Urothelium cell line (cell line): ENCODE data around the gene NCOA3.
"Not testable (repeated sequence)": the region's sequence is repeated elsewhere in the genome, so short reads cannot be mapped to it uniquely, and the experiment has no call there.

Experiments
- DNase-seq: peaks from one replicate; pipeline ENCODE4 v3.0.0; 2011; ENCODE audit warnings: low spot score, mixed read lengths
- FAIRE-seq: peaks from 2 replicates; lab custom pipeline; 2011; peaks lifted over from hg19 to GRCh38; lab: Jason Lieb, UNC

Gene NCOA3

DNA sequence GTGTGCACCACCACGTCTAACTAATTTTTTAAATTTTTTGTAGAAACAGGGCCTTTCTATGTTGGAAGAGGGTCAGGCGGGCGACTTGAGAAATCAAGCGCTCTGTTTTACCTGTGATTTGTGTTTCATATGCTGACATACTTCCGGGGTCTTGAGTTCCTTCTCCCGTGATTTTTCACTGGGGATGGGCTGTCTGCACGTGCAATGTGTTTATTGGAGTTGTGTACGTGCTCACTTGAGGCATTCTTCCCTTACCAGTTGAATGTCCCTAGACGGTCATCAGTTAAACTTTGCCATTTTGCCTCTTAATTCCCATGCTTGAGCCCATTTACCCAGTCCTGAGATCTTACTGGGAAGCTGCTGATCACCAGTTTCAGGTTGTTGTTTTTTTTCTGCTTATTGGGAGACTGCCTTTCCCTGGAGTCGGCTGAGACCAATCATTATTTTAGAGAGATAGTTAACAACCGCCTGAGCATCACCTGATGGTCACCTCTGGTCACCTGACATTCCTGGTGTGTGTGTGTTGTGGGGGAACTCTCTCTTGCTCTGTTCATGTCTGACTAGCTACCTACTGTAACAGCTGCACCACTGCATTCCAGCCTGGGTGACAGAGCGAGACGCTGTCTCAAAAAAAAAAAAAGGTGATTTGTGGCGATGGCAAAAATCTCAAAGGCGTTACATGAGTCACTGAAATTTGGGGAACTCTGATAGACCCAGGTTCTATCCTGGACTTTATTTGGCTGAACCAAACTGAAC, 34.8 kb upstream of the NCOA3 start:
- no peak for DNase-seq
- FAIRE-seq, result no peak

DNA sequence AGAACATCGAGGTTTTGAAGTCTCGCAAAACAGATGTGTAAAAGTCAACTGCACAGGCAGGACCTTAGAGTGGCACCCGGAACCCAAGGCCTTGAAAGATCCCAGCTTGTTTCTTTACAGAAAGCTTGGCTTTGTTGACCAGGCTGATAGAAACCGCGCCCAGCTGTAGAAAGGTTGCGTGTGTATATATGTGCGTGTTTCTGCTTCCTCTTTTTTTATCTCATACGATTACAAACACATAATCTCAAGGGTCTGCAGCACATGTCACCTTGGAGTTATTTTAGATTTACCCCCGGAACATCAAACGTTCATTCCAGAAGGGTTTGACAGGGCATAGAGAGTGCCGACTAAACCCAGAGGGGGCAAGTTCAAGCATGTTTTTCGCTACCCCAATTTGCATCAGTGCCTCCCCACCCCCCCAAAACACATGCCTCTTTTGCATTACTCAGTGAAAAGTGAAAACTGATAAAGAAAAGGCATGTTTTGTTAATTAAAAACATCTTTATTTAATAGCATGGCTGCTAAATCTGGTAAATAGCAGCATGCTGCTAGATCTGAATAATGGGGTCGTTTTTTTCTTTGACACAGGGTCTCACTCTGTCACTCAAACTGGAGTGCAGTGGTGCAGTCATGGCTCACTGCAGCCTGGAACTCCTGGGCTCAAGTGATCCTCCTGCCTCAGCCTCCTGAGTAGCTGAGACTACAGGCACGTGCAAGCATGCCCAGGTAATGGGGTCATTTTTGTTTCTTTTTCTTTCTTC, 33.2 kb upstream of the NCOA3 start:
- DNase-seq, result no peak
- FAIRE-seq, result no peak

DNA sequence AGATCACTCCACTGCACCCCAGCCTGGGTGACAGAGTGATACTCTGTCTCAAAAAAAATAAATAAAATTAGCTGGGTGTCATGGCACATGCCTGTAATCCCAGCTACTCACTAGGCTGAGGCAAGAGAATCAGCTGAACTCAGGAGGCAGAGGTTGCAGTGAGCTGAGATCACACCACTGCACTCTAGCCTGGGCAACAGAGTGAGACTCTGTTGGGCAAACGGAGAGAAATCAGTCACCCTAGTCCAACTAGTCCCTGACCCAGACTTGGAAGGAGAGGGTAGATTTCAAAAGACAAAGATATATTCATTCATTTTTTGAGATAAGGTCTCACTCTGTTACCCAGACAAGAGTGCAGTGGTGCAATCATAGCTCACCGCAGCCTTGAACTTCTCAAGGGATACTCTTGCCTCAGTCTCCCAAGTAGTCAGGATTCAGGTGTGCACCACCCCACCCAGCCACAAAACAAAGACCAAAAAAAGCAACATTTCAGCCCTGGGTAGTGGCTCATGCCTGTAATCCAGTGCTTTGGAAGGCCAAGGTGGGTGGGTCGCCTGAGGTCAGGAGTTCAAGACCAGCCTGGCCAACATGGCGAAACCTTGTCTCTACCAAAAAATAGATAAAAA, 26.2 kb upstream of the NCOA3 start:
- no peak for DNase-seq
- no peak for FAIRE-seq

DNA sequence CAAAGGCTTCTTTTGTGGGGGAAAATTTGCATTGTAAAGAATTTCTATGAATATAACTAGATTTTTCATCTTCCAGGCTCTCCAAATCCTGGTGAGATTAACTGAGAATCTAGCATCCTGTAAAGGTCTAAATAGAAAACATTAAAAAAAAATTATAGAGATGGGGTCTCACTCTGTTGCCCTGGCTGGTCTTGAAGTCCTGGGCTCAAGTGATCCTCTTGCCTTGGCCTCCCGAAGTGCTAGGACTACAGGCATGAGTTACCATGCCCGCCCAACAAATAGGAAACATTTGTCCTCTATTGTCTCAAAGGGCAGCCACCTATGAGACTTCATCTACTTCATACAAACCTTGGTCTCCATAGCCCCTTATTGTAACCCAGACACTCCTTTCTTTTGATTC, 25.2 kb upstream of the NCOA3 start:
- no peak for DNase-seq
- FAIRE-seq, result no peak

DNA sequence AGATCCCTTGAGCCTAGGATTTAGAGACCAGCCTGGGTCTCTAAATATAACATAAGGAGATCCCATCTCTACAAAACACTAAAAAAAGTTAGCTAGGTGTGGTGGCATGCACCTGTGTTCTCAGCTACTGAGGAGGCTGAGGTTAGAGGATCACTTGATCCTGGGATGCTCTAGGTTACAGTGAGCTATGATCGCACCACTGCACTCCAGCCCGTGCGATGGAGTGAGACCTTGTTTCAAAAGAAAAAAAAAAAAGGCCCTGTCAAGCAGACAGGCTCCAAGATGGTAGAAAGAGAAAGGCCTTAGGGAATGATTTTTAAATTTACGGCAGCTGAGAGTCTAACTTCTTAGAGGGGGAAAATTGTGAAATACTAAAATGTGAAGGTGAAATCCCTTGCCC, 22.6 kb upstream of the NCOA3 start:
- DNase-seq (no peak), FAIRE-seq (no peak)

DNA sequence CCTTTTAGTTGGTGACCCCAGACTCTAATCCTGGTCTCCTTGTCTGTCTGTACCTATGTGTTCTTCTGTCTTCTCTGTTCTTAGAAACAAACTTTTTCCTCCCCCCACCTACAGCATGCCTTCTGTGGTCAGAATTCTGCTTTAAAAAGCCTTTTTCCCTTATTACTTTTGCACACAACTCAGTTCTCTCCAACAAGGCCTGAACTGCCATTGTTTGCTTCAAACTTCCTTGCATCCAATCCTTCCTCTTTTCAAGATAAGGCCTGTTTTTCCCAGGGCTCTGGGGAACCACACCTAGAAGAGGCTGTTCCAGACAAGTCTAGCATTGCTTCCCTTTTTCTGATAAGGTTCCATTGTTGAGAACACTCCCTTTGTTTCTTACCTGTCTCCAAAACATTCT, 22.2 kb upstream of the NCOA3 start:
- DNase-seq, result no peak

DNA sequence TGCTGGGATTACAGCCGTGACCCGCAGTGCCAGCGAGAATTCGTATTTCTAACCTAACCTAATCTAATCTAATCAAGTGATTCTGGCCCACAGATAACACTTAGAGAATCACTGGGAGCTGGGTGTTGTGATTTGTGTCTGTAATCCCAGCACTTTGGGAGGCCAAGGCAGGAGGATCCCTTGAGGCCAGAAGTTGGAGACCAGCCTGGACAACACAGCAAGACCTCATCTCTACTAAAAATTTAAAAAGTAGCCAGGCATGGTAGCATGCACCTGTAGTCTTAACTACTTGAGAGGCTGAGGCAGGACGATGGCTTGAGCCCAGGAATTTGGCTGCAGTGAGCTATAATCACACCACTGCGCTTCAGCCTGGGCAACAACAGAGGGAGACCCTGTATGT, 21.4 kb upstream of the NCOA3 start:
- FAIRE-seq (no peak), DNase-seq (no peak)

More for the DNA sequence above, 22.2 kb upstream of the NCOA3 start:
- FAIRE-seq, result no peak

DNA sequence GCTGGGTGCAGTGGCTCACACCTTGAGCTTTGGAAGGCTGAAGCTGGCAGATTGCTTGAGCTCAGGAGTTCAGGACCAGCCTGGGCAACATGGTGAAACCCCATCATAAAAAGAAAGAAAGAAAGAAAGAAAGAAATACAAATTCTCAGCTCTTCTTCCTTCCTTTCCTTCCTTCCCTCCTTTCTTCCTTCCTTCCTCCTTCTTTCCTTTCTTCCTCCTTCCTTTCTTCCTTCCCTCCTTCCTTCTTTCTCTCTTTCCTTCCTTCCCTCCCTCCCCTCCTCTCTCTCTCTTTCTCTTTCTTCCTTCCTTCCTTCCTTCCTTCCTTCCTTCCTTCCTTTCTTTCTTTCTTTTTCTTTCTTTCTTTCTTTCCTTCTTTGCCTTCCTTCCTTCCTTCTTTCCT, 21.0 kb upstream of the NCOA3 start:
- FAIRE-seq, result no peak

DNA sequence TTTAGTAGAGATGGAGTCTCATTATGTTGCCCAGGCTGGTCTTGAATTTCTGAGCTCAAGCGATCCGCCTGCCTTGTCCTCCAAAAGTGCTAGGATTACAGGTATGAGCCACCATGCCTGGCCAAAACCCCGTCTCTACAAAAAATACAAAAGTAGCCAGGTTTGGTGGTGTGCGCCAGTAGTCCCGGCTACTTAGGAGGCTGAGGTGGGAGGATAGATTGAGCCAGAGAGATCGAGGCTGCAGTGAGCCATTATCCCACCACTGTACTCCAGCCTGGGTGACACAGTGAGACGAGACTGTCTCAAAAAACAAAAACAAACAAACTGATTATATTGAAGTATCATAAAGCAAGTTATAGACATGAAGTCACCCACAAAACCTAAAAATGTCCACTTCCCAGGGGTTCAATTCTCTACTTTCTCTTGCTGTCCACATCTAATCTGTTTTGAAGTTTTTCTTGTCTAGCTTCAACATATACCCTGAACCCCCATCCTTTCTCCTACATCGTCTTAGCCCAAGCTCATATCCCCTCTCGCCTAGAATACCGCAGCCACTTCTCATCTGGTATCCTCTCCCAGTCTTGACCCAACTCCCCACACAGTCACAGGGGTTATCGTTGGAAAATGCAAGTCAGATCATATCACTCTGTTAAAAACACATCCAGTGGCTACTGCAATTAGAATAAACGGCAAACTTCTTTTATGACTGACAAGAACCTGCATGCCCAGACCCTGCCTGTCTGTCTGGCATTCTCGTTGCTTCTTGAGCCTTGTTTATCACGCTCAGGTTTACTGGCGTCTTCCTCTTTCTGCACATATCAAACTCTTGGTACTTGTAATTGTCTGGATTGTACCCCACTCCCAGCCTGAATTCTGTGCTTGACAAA, 20.1 kb upstream of the NCOA3 start:
- no peak for FAIRE-seq
- DNase-seq, result no peak

More for the DNA sequence above, 21.0 kb upstream of the NCOA3 start:
- no peak for DNase-seq

DNA sequence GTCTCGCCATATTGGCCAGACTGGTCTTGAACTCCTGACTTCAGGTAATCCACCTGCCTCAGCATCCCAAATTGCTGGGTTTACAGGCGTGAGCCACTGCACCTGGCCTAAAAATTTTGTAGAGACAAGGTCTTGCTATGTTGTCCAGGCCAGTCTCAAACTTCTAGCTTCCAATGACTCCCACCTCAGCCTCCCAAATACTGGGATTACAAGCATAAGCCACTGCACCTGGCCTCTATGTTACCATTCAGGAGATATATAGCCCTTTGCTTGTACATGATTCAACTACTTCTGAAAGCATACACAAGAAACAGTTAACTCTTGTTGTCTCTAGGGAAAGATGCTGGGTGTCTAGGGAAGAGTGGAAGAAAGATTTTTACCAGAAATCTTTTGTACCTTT, 19.0 kb upstream of the NCOA3 start:
- DNase-seq (no peak), FAIRE-seq (no peak)

DNA sequence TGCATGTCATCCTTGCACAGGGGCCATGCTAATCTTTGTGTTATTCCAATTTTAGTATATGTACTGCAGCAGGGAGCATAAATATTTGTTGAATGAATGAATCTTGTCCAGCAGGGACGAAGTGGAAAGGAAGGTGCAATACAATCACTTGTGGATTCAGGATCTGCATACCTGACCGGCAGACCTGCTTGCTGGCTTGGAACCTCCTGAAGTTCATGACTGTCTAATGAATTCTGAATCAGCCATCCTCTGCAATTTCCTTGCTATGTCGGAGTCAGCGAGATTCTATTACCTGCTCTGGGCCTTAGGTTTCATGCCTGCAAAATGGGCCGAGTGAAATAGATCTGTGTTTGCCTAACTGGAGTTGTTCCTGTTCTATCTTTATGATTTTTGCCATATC, 17.4 kb upstream of the NCOA3 start:
- DNase-seq (no peak), FAIRE-seq (no peak)

DNA sequence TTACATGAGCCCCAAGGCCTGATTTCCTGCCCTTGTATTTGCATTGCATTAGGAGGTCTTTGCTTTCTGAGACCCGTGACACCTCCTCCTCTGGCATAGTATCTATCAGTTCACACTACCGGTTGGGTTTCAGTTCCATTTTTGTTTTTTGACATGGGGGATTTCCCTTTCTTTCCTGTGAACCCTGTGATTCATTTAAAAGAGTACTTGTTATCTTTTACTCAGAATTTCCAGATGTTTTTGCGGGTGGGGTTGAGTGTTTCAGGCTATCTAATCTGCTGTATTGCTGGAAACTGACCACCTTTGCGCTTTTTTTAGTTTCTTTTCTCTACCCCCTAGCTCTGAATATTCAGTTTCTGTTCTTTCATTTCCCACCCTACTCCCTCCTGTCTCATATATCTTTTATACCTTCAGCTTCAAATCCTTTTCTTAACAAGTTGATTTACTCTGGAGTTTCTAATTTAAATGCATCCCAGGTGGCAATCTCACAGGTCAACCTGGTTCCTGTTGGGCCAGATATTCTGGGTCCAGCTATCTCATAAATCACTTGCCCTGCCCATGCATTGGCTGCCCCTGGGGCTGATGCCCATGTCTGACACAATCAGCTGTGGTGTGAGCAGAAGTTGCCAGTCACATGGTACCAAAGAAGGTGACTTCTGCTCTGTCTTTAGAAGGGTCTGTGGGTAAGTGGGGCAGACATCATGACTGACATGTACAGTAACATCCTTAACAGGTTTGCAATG, 14.3 kb upstream of the NCOA3 start:
- DNase-seq (no peak), FAIRE-seq (no peak)

DNA sequence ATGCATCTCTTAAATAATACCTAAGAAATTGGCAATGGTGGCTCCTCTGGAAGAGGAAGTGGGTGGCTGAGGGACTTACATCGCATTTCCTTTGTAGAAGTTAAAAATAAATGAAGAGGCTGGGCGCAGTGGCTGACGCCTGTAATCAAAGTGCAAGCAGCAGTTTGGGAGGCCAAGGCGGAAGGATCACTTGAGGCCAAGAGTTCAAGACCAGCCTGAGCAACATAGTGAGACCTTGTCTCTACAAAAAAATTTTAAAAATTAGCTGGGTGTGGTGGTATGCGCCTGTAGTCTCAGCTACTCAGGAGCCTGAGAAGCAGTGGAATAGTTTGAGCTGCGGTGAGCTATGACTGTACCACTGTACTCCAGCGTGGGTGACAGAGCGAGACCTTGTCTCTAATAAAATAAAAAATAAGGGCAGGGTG, 12.2 kb upstream of the NCOA3 start:
- no peak for DNase-seq
- FAIRE-seq, result no peak

DNA sequence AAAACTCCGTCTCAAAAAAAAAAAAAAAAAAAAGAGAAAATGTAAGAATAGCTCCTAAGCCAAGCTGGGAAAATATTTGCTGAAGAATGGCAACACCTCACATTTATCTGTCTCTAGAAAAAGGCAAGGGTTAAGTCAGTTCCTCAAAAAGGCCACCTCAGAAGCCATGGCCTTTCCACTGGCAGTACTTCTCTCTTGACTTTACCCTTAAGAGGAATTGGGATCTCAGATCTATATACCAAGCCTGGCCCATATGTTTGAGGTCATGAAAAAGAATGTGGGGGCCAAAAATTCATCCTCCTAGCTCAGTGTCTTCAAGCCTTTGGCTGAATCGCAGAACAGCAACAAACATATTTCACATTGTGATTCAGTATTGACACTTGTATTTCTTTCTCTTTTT, 10.9 kb upstream of the NCOA3 start:
- FAIRE-seq, result no peak
- no peak for DNase-seq

DNA sequence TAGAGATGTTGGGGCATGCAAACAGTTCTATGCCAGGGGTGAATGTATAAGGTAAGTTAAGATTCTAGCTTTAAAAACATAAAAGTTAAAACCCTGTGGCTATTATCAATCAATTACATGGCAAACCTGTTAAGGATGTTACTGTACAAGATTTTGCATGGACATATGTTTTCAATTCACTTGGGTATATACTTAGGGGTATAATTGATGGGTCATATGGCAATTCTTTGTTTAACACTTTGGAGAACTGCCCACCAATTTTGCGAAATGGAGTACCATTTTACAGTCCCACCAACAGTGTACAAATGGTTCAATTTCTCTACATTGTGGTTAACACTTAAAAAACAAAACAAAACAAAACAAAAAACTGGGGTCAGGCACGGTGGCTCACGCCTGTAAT, 9.4 kb upstream of the NCOA3 start:
- FAIRE-seq (no peak), DNase-seq (no peak)

DNA sequence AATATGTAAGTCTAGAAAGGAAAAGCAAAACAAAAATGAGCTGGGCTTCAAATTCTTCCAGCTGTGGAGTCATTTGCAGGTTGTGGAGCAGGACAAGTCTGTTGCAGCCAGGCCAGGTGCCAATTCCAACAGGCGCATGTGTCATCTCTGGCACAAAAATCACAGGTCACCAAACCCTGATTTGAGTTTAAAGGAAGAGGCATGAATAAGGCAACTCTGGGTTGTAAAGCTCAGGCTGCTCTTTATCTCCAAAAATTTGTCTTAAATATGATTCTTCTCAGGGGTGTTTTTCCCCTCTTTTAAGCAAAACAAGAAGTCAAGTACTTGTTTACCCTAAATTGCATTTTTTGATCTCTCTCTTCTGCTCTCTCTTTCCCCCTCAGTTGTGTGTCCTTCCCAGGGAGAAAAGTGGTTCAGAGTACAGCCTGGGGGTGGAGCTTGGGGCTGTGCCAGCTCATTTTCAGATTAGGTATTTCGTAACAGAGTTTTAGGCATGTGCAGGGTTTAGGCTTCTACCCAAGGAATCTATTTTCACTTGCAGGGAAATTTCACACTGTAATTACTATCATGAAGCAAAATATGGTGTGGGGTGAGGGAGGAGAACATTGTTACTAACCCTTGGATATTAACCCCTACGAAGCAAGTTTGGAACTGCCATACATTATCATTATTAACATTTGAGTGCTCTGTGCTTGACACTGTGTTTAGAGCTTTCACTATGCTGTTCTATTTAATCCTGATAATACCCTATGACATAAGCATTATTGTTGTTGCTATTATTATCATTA, 8.3 kb upstream of the NCOA3 start:
- DNase-seq (peak; percentile 66), FAIRE-seq (no peak)

DNA sequence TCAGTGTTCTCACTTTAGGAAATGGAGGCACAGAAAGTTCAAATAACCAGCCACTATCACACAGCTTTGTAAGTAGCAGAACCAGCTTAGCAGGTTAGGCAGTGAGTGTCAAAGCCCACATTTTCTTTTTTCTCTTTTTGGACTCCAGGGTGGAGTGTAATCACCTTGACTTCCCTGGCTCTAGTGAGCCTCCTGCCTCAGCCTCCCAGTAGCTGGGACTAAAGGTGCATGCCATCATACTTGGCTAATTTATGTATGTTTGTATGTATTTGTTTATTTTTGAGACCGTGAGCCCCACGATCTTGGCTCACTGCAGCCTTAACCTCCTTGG, 7.8 kb upstream of the NCOA3 start:
- no peak for FAIRE-seq
- DNase-seq, result no peak

DNA sequence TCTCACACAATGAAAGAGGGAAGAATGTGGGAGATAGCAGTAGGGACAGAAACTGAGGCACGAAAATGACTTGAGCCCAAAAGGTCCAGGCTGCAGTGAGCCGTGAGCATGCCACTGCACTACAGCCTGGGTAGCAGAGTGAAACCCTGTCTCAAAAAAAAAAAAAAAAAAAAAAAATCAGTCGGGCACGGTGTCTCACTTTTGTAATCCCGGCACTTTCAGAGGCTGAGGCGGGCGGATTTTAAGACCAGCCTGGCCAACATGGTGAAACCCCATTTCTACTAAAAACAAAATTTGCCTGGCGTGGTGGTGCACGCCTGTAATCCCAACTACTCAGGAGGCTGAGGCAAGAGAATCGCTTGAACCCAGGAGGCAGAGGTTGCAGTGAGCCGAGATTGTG, 7.1 kb upstream of the NCOA3 start:
- FAIRE-seq, DNase-seq: not testable (repeated sequence)

DNA sequence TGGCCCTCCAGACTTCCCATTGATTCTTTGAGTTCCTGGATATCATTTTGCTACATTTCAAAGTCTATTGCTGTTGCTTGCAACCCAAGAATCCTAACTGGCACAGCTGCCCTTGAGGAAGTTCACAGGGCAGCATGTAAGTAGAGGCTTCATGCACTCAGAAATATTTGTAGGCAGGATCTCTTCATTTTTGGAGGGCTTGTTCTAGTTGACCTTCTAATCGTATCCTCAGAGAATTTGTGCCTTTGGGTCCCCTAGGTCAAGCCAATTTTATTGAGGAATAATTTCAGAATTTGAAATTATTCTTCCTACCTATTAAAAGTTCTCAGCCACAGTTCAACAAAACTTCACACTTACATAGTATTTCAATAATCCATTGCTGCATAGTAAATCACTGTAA, 5.6 kb upstream of the NCOA3 start:
- no peak for DNase-seq
- FAIRE-seq, result no peak

DNA sequence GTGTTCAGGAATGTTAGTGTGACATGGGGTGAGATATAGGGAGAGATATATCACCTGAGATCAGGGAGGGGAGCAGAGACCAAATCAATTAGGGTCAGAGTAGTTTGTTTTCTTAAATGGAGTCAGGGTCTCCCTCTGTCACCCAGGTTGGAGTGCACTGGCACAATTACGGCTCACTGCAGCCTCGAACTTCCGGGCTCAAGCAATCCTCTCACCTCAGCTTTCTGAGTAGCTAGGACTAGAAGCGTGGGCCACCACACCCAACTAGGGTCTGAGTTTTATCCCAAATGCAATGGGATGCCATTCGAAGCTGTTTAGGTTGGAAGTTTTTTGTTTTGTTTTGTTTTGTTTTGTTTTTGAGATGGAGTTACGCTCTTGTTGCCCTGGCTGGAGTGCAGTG, 3.1 kb upstream of the NCOA3 start:
- FAIRE-seq, result no peak
- DNase-seq, result no peak
